GM18907 (cell line): Measurements from ENCODE around the gene ADAM33.

Experiments
- ATAC-seq: cut with Tn5 transposase; IDR thresholded peaks from one replicate; pipeline ENCODE4 v1.9.1; 2021; ENCODE audit warnings: mild to moderate bottlenecking, moderate library complexity; ENCODE audit not compliant: unreplicated experiment

The ADAM33 gene

GRCh38 chr20:3647473-3647872, 34.3 kb downstream of the ADAM33 start:
- no peak for ATAC-seq

GRCh38 chr20:3646651-3647050, 35.2 kb downstream of the ADAM33 start:
- no peak for ATAC-seq

DNA sequence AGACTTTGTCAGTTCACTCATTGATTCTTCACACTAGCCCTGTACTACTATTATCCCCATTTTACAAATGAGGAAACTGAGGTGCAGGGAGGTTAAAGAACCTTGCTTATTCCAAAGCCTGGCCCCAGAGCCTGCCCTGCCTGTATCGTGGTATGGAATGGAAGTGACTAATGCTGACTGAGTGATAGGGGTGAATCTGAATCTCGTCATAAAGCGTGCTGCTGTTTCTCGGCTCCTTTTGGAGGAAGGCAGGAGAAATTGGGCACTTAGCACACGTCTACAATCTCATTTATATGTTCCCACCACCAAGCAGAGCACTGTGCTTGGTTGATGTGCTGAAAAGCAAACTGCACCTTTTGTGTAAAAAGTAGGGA, 35.8 kb downstream of the ADAM33 start:
- no peak for ATAC-seq

GRCh38 chr20:3645309-3646066, 36.3 kb downstream of the ADAM33 start:
- no peak for ATAC-seq

DNA sequence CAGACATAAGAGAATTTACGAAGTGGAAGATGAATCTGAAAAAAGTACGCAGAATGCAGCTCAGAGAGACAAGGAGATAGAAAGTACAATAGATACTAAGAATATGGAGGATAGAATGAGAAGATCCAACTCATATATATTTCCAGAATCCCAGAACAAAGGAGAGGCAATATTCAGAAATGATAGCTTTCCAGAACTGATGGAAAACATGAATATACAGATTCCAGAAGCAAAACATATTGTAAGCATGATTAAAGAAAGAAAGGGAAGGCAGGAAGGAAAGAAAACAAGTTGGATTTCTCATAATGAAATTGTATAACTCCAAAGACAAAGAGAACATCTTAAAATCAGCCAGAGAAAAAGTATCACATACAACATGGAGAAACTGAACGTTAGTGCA, 41.6 kb downstream of the ADAM33 start:
- ATAC-seq, result no peak

- ATAC-seq, result no peak
Observed at GRCh38 chr20:3635346-3635745, 46.5 kb downstream of the ADAM33 start.

- no peak for ATAC-seq
Observed at GRCh38 chr20:3633913-3634478, 47.8 kb downstream of the ADAM33 start.

DNA sequence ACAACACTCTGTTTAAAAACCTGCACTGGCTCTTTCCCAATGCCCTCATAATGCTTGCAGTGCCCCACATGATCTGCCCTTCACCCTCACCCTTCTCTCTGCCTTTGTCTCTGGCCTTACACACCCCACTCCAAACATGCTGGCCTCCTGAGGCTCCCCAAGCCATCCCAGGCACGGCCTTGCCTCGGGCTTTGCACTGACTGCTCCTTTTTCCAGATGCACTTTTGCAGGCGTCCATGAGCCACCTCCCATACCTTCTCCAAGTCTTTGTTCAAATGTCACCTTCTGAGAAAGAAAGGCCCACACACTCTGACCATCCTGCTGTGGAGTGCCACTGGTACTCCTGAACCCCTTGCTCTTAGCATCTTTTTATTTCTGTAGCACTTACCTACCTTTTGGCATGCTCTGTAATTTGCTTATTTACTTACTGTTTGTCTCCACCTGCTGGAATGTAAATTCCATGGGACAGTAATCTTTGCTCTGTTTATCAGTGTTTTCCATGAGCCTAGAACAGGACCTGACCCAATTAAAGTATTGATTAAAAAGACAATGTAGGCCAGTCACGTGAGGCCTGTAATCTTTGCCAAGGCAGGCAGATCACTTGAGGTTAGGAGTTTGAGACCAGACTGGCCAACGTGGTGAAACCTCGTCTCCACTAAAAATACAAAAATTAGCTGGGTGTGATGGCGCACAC, 49.4 kb downstream of the ADAM33 start:
- ATAC-seq, result no peak

GRCh38 chr20:3631534-3631933, 50.3 kb downstream of the ADAM33 start:
- no peak for ATAC-seq

- ATAC-seq, result no peak
Observed at GRCh38 chr20:3630429-3630828, 51.4 kb downstream of the ADAM33 start.

- ATAC-seq, result no peak
Observed at GRCh38 chr20:3629893-3630292, 51.9 kb downstream of the ADAM33 start.

DNA sequence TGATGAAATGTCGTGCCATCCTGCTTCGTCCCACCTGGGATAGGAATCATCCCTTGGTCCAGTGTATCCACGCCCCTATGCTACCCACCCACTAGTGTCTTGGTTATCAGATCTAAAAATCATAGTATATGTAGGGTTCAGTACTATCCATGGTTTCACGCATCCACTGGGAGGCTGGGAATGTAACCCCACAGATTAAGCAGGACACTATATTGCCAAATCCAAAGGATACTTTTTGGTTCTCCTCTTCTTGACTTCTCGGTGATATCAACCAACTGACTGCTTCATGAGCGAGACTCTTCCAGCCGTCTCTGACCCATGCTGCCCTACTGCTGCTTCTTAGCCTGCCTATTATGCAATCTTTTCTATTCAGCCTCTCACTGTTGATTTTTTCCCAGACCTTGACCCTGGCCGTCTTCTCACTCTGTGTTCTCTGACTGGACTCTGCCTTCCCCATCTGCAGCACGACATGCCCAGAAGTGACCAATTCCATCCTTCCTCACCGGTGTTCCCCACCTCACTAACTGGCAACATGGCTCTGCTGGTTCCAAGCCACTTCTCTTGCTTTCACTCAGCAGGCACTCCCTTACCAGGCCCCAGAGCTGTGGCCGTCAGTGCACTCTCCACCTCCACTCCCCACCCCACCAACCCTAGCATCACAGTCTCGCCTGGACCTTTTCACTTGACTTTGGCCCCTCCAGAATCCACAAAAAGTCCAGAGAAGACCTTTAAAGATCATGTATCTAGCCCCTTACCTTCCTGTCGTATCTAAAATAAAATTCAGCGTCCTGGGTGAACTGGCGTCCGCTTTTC, 53.1 kb downstream of the ADAM33 start:
- ATAC-seq, result no peak

- ATAC-seq, result no peak
Observed at GRCh38 chr20:3627476-3627875, 54.3 kb downstream of the ADAM33 start.

GRCh38 chr20:3622406-3622805, 59.4 kb downstream of the ADAM33 start:
- ATAC-seq, result no peak

- ATAC-seq, result no peak
Observed at GRCh38 chr20:3621111-3621510, 60.7 kb downstream of the ADAM33 start.
